Activated CD8-positive, alpha-beta memory T cell treated with anti-CD3 and anti-CD28 coated beads, Interleukin-2, amount 10 ng/mL, durations not matched to agents 7 days and 5 days (primary cell): ENCODE measurements around the gene TMEM43. TPM values are rescaled to one million over a fixed set of nuclear protein-coding genes. Genes with fewer than 3 reads are reported as not detected.
"Not testable (repeated sequence)": the region's sequence is repeated elsewhere in the genome, so short reads cannot be mapped to it uniquely, and the experiment has no call there.

Experiments used
- ATAC-seq: fragments of 150-1000 bp; cut with Tn5 transposase; one replicate; pipeline ENCODE4 v1.10.0; 2021; ENCODE audit warnings: moderate library complexity
- CTCF ChIA-PET: fragments of 350-600 bp; sonication (Branson Sonifier 250); formaldehyde crosslinking; loops from one replicate; lab custom pipeline; 2021; ENCODE audit warnings: antibody characterized with exemption; lab: Charles Lee
- DNase-seq: peaks from one replicate; pipeline ENCODE4 v3.0.0-alpha.2; 2020
- H3K27ac Mint-ChIP-seq: one replicate; pipeline ENCODE4 v1.8.0; 2021; ENCODE audit warnings: mild to moderate bottlenecking, mixed read lengths
- H3K27me3 Mint-ChIP-seq: one replicate; pipeline ENCODE4 v1.8.0; 2021; ENCODE audit warnings: mixed read lengths
- H3K36me3 Mint-ChIP-seq: one replicate; pipeline ENCODE4 v1.8.0; 2021; ENCODE audit warnings: mild to moderate bottlenecking, mixed read lengths
- H3K4me1 Mint-ChIP-seq: one replicate; pipeline ENCODE4 v1.8.0; 2021; ENCODE audit warnings: mixed read lengths
- H3K4me3 Mint-ChIP-seq: one replicate; pipeline ENCODE4 v1.8.0; 2021; ENCODE audit warnings: mild to moderate bottlenecking, moderate library complexity, mixed read lengths
- H3K9me3 Mint-ChIP-seq: one replicate; pipeline ENCODE4 v1.8.0; 2022; ENCODE audit warnings: low read depth, mixed read lengths
- total RNA-seq, 2 experiments: library from RNA; stranded (reverse); gene quantifications; one replicate each; pipeline ENCODE4 v1.2.3, GENCODE V29; 2021

Gene TMEM43, protein sequence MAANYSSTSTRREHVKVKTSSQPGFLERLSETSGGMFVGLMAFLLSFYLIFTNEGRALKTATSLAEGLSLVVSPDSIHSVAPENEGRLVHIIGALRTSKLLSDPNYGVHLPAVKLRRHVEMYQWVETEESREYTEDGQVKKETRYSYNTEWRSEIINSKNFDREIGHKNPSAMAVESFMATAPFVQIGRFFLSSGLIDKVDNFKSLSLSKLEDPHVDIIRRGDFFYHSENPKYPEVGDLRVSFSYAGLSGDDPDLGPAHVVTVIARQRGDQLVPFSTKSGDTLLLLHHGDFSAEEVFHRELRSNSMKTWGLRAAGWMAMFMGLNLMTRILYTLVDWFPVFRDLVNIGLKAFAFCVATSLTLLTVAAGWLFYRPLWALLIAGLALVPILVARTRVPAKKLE
- total RNA-seq: 10 to 100 TPM; 27.6 to 31.8 TPM

GRCh38 chr3:14124615-14125192 is at the start of gene TMEM43, which contains the start of gene CHCHD4:
TSS of gene TMEM43 (plus strand) at chr3:14125052. CDS start at chr3:14125194, 142 bp downstream.
TSS of gene CHCHD4 (minus strand) at chr3:14124870. CDS start at chr3:14124676, 194 bp downstream.
- CTCF ChIA-PET: interaction anchor here (1.0 to 3.3 kb wide), 7 partner anchors 11 to 239 kb away, joined by 4 to 19 read pairs (median 6); partner anchors contain the start of genes LSM3 and XPC
- H3K9me3 Mint-ChIP-seq: no peaks in the 10 kb centered on the region
- peak; percentile 90 for ATAC-seq
- H3K4me3 Mint-ChIP-seq: peak within 1 kb of the TSS; percentile 99
- peaks cover 60% of the 10 kb centered on the region for H3K4me1 Mint-ChIP-seq
- H3K27ac Mint-ChIP-seq: peak within 1 kb of the TSS; percentile 89
- no peaks in the 10 kb centered on the region for H3K27me3 Mint-ChIP-seq
- peaks cover 36% of the 10 kb centered on the region for H3K36me3 Mint-ChIP-seq
- peak; percentile 99 for DNase-seq

- H3K36me3 Mint-ChIP-seq, H3K27ac Mint-ChIP-seq, ATAC-seq, CTCF ChIA-PET, H3K4me1 Mint-ChIP-seq, H3K4me3 Mint-ChIP-seq, DNase-seq, H3K27me3 Mint-ChIP-seq, H3K9me3 Mint-ChIP-seq: not testable (repeated sequence)
These were observed 49.6 kb upstream of the TMEM43 start for GRCh38 chr3:14075233-14075632.

DNA sequence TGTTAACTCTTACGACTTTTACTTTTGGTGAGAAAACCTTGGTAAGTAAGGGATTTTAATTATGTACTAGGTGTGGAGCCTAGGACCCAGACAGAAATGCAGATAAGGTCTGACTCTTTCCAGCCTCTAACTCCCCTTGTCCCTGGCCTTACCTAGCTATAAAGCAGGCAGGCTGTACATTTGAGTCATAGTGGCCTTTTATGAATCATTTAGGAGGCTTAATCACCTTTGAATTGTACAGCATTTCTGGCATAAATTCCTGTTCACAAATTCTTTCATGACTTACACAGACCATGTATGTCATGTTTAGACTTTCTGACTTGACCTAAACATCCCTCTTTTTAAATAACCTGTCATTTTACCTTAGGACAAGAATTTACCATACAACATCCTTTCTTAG is 47.5 kb upstream of the TMEM43 start:
- Mint-ChIP-seq H3K27ac (no peak overlapping the region), H3K9me3 (peaks cover 2% of the 10 kb centered on the region), H3K36me3 (peaks cover 6% of the 10 kb centered on the region), H3K4me3 (no peak overlapping the region), H3K27me3 (no peaks in the 10 kb centered on the region), H3K4me1 (peaks cover 7% of the 10 kb centered on the region)
- ATAC-seq: no peak
- CTCF ChIA-PET: no interaction called here
- DNase-seq: no peak

DNA sequence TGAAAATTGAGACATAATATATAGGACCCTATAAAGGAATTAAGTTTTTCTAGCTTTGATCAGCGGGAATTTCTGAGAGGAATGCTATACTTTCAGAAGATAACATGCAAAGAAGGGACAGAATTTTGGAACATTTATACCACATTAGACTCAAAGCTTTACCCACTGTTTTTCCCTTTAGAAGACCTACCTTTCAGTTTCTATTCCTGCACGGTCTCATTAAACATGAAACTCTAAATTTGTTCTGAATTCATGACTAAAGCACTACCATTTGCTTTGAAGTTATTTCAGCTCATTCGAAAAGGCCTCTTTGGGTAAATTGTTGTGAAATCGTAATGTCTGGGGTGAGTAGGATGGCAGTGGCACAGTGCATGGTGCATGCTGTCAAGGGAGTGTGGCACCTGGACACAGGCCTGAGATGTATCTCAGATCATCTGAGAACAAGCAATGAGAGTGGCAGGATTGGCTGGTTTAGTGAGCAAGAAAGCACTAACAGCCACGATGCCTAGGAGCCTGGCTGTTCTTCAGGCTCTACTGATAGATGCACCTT is 42.7 kb upstream of the TMEM43 start:
- Mint-ChIP-seq H3K36me3 (peaks cover 8% of the 10 kb centered on the region), H3K4me3 (peak overlapping the region; percentile 4), H3K27ac (no peak overlapping the region), H3K27me3 (no peaks in the 10 kb centered on the region), H3K9me3 (peaks cover 5% of the 10 kb centered on the region), H3K4me1 (peaks cover 10% of the 10 kb centered on the region)
- CTCF ChIA-PET: no interaction called here
- no peak for ATAC-seq
- no peak for DNase-seq

GRCh38 chr3:14087461-14087860 is 37.4 kb upstream of the TMEM43 start:
- H3K27ac Mint-ChIP-seq, H3K4me3 Mint-ChIP-seq, DNase-seq, H3K36me3 Mint-ChIP-seq, H3K4me1 Mint-ChIP-seq, H3K27me3 Mint-ChIP-seq, CTCF ChIA-PET, H3K9me3 Mint-ChIP-seq, ATAC-seq: not testable (repeated sequence)

DNA sequence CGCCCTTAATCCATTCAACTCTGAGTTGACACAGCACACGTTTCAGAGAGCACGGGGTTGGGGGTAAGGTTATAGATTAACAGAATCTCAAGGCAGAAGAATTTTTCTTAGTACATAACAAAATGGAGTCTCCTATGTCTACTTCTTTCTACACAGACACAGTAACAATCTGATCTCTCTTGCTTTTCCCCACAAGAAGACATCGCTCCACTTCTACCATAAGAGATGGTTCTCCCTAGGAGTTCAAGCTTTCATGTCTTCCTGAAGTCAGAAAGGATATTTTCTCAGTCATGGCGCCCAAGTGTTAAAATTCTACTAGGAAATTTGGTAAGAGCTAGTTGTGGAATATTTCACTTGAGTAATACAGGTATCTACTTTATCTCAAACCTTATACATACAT is 32.9 kb upstream of the TMEM43 start:
- H3K9me3 Mint-ChIP-seq, H3K4me3 Mint-ChIP-seq, H3K36me3 Mint-ChIP-seq, DNase-seq, CTCF ChIA-PET, ATAC-seq, H3K4me1 Mint-ChIP-seq, H3K27ac Mint-ChIP-seq: not testable (repeated sequence)
- H3K27me3 Mint-ChIP-seq: peaks cover 34% of the 10 kb centered on the region

- CTCF ChIA-PET: interaction anchor here (0.6 kb wide), 1 partner anchor 1280 kb away, joined by 4 read pairs; no protein-coding TSS in a partner anchor
- Mint-ChIP-seq H3K27me3 (peaks cover 37% of the 10 kb centered on the region), H3K27ac (no peak overlapping the region), H3K36me3 (no peaks in the 10 kb centered on the region), H3K4me1 (no peaks in the 10 kb centered on the region), H3K9me3 (peaks cover under 1% of the 10 kb centered on the region), H3K4me3 (no peak overlapping the region)
- ATAC-seq (no peak), DNase-seq (no peak)
These were observed 32.4 kb upstream of the TMEM43 start for GRCh38 chr3:14092464-14092863.

DNA sequence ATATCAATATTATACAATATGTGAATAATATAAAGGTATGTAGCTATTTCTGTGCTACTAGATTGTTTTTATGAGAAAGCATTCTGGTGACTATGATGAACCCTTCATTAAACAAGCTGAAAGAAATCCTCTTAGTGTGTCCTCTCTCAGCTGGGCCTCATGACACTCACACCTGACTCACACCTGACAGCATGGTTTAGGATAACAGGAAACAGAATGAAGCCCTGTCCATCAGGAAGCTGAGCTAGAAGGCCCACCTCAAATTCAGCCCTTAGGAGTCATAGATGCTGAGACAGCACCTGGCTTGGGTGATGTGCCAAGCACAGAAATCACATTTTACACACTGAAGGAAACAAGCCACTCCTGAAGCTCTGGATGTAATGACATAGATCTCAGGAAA is 31.0 kb upstream of the TMEM43 start:
- Mint-ChIP-seq H3K4me3 (no peak overlapping the region), H3K9me3 (peaks cover 2% of the 10 kb centered on the region), H3K36me3 (no peaks in the 10 kb centered on the region), H3K4me1 (no peaks in the 10 kb centered on the region), H3K27ac (no peak overlapping the region), H3K27me3 (peaks cover 43% of the 10 kb centered on the region)
- no peak for DNase-seq
- ATAC-seq: no peak
- CTCF ChIA-PET: no interaction called here

DNA sequence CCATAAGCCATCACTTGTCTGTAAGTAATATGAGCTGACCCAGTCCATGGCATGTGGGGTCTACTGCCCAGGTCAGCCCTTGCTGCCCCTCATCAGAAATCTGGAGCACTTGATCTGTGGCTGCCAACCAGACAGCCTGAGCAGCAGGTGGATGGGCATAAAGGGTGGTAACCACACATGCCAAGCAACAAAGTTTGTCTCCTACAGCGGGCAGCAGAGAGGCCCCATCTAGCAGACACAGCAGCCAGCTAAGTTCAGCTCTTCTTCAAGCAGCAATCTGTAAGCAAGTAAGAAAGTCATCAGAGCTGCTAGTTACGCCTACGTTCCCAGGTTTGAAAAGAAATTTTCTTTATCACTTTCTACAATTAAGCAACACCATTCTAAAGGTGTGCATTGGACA is 28.1 kb upstream of the TMEM43 start:
- Mint-ChIP-seq H3K4me3 (no peak overlapping the region), H3K36me3 (no peaks in the 10 kb centered on the region), H3K27ac (no peak overlapping the region), H3K27me3 (peaks cover 48% of the 10 kb centered on the region), H3K9me3 (peaks cover 2% of the 10 kb centered on the region), H3K4me1 (no peaks in the 10 kb centered on the region)
- DNase-seq (no peak), ATAC-seq (no peak)
- CTCF ChIA-PET: no interaction called here

- CTCF ChIA-PET: no interaction called here
- H3K4me1 Mint-ChIP-seq: no peaks in the 10 kb centered on the region
- no peak overlapping the region for H3K27ac Mint-ChIP-seq
- no peak overlapping the region for H3K4me3 Mint-ChIP-seq
- H3K9me3 Mint-ChIP-seq: peaks cover 2% of the 10 kb centered on the region
- ATAC-seq (no peak), DNase-seq (no peak)
- H3K27me3 Mint-ChIP-seq: peaks cover 52% of the 10 kb centered on the region
- no peaks in the 10 kb centered on the region for H3K36me3 Mint-ChIP-seq
These were observed 27.0 kb upstream of the TMEM43 start for GRCh38 chr3:14097616-14098391.

DNA sequence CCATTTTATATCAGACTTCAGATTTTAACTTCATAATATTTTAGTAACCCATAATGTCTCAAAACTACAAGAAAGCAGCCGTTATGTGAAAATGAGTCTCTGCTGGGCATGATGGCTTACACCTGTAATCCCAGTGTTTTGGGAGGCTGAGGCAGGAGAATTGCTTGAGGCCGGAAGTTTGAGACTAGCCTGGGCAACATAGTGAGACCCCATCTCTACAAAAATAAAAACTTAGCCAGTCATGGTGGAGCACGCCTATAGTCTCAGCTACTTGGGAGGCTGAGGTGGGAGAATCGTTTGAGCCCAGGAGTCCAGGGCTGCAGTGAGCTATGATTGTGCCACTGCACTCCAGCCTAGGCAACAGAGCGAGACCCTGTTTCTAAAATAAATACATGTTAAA is 15.0 kb upstream of the TMEM43 start:
- H3K27me3 Mint-ChIP-seq, H3K27ac Mint-ChIP-seq, CTCF ChIA-PET, H3K4me1 Mint-ChIP-seq, ATAC-seq, DNase-seq, H3K4me3 Mint-ChIP-seq, H3K9me3 Mint-ChIP-seq: not testable (repeated sequence)
- H3K36me3 Mint-ChIP-seq: peaks cover 23% of the 10 kb centered on the region

DNA sequence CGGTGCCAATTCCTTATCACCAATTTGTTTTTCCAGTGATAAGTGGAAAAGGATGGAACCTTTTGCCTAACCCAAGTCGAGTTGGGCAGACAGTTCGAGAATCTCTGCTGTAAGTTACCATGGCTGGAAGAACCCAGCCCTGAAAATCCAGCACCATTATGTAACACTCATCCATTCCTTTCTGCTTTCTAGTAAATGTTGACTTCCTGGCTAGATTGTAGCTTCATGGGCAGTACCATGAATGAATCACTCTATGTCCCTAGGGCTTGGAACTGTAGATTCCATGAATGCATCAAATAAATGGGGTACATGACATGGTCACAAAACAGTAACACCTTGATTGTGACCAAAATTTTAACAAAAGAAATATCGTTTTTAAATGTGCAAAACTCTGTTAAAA is 14.2 kb upstream of the TMEM43 start:
- peaks cover 25% of the 10 kb centered on the region for H3K36me3 Mint-ChIP-seq
- CTCF ChIA-PET: no interaction called here
- peaks cover 2% of the 10 kb centered on the region for H3K4me1 Mint-ChIP-seq
- H3K27me3 Mint-ChIP-seq: no peaks in the 10 kb centered on the region
- no peak overlapping the region for H3K4me3 Mint-ChIP-seq
- H3K9me3 Mint-ChIP-seq: no peaks in the 10 kb centered on the region
- ATAC-seq (no peak), DNase-seq (no peak)
- no peak overlapping the region for H3K27ac Mint-ChIP-seq

- no peak for ATAC-seq
- H3K4me1 Mint-ChIP-seq: peaks cover 2% of the 10 kb centered on the region
- H3K36me3 Mint-ChIP-seq: peaks cover 25% of the 10 kb centered on the region
- CTCF ChIA-PET: interaction anchor here (0.8 to 3.6 kb wide), 5 partner anchors 10 to 218 kb away, joined by 3 to 23 read pairs (median 5); partner anchors contain the start of genes CHCHD4, LSM3, TMEM43 and XPC
- DNase-seq: no peak
- no peak overlapping the region for H3K27ac Mint-ChIP-seq
- no peaks in the 10 kb centered on the region for H3K9me3 Mint-ChIP-seq
- H3K27me3 Mint-ChIP-seq: no peaks in the 10 kb centered on the region
- H3K4me3 Mint-ChIP-seq: no peak overlapping the region
These were observed 10.8 kb upstream of the TMEM43 start for GRCh38 chr3:14113965-14114635.
